SW 1271 (cell line): Measurements from ENCODE around the gene PSRC1.
A peak's percentile ranks its signal among the peaks of the same experiment; 100 is the strongest.

Source experiments
- DNase-seq, 2 experiments: peaks; one replicate each; lab custom pipeline; 2025; lab: John Stamatoyannopoulos, UW

PSRC1 gene

DNA sequence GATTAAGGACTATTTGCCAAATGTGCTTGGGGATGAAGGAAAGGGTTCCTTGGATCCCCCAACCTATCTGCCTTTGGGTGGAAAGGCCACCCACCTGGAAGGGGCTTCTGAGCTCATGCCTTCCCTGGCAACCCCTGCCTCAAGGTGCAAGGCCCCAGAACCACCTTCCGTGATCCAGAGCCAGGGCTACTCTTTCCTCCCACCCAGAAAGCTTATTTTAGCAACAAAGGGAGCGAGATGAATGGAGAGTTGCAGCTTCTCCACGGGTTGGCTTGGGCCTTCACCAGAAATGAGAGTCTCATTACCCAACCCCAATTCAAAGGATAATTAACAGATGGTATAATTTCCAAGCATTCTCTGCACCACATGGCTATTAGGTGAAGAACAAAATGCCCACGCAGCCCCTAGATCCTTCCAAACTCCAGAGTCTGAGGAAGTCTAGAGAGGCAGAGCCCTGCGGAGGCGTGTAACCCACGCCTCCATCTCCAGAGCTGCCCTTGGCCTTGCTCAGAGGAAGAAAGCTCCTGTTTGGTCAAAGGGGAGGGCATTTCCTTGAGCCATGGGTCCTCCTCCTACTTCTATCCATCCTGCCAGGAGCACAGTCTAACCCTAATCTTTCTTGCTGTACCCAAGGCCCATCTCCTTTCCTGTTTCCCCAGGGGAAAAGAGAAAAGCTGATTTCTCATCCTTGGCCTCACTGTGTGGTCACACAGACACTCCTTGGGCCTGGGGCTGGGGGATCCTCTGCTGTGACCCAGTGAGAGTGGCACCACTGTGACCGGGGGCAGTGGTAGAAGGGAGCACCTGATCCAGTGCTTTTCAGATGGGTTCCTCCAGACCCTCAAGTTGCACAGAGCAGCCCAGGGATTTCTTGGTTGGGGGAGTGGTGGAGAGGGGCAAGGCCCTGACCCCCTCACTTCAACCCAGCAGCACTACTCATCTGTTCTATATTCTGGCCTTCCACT, 35.3 kb downstream of the PSRC1 start:
- no peak for DNase-seq

DNA sequence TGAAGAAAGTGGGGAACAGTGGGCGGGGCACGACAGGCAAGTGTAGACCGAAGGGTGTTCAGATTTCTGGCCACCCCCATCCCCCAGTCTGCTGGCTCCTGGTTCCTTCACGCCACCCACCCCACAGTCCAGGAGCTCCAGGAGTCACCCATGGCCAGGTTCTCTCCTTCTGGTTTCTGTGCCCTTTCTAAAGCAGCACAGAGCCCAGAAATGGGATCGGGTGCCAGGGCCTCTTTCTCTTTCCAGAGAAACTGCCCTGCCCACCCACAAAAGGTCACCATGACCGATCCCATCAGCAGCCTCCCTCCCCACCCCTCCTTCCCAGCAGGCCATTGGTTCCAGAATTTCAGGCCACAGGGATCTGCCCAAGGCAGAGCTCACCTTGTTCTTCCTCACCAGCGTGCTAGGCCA, 36.8 kb downstream of the PSRC1 start:
- DNase-seq: no peak

DNA sequence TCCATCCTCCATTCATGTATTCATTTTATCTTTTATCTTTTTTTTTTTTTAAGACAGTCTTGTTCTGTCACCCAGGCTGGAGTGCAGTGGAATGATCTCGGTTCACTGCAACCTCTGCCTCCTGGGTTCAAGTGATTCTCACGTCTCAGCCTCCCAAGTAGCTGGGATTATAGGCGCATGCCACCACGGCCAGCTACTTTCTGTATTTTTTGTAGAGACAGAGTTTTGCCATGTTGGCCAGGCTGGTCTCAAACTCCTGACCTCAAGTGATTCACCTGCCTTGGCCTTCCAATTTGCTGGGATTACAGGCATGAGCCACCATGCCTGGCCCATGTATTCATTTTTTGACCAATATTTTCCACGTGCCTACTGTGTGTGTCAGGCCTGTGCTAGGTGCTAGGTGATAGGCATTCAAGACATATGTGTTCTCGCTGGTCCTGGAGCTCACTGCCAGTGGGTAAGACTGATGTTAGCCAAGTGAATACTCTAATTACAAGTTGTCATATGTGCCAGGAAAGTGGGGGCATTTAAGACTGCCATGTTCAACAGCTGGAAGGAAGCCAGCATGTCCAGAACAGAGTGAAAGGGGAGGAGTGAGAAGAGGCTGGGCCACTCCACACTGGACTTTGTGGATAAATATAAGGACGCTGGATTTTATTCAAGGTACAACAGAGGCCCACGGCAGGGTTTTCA, 38.9 kb downstream of the PSRC1 start:
- DNase-seq: no peak

DNA sequence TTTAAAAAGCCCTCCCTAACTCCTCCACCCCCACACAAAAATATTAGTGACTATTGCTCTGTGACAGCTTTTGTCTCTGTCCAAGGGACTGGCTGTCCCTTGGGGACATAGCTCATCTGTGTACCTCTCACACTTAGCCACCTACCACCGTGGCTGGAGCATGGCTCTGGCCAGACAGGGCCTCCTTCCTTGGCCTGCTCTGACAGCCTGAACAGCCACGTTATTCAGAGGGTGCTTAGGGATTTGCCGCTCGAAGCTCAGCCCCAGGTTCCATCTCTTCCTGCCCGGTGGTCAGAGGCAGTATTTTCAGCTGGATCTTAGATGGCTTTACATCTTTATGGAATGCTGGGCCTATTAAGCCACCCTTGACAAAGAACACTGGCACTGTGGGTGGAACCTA, 39.7 kb downstream of the PSRC1 start:
- DNase-seq: no peak

DNA sequence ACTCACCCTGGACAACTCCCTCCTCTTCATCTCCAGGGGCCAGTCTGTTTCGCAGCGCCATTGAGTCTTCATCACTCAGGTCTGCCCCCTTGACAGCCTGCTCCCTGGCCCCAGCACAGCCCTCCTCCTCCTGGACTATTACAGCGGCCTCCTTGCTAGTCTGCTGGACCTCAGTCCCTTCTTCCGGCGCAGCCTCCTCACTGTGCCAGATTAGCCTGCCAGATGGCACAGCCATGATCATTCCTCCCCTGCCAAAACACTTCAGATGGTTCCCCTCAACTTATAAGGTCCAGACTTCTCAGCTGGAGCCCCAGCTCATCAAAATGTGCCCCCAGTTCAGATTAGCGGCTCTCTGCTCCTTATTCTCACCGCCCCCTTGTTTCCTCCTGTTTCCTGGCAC, 40.6 kb downstream of the PSRC1 start:
- DNase-seq: no peak

DNA sequence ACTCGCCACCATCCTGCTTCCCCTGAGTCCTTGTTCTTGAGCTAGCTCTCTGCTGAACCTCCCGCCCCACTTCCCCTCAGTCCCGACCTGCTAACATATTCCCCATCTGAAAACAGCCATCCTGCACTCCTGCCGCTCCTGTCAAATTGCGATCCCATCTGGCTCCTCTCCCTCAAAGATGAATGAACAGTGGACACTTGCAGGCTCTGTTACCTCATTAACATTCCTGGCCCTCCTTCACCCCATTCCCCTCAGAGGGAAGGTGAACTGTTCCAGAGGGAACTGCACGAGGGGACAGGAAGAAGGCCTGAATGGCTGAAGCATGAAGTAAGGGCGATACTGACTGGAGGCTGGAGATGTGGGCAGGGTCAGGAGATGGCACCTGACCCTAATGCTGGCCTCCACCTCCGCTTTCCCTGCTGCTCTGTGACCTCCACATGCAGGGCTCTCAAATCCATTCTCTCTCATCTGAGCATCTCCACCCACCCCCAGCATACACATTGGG, 41.1 kb downstream of the PSRC1 start:
- DNase-seq: no peak

DNA sequence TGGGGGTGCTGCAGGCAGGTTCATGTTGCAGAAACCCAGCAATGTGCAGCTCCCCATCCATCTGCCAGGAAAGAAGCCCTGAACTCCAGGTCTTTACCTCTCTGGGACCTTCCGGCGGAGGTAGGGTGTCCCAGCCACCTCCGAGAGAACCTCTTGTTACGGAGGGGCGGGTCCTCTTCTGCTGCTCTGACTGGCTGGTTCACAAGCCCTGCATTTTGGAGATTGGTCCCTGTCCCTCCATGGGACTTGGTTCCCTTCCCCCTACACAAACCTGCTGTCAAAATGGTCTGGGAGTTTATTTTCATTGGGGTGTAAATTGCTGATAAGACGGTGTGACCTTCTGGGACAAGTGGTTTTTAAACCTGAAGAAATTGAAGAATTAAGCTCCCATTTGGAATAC, 41.6 kb downstream of the PSRC1 start:
- no peak for DNase-seq

DNA sequence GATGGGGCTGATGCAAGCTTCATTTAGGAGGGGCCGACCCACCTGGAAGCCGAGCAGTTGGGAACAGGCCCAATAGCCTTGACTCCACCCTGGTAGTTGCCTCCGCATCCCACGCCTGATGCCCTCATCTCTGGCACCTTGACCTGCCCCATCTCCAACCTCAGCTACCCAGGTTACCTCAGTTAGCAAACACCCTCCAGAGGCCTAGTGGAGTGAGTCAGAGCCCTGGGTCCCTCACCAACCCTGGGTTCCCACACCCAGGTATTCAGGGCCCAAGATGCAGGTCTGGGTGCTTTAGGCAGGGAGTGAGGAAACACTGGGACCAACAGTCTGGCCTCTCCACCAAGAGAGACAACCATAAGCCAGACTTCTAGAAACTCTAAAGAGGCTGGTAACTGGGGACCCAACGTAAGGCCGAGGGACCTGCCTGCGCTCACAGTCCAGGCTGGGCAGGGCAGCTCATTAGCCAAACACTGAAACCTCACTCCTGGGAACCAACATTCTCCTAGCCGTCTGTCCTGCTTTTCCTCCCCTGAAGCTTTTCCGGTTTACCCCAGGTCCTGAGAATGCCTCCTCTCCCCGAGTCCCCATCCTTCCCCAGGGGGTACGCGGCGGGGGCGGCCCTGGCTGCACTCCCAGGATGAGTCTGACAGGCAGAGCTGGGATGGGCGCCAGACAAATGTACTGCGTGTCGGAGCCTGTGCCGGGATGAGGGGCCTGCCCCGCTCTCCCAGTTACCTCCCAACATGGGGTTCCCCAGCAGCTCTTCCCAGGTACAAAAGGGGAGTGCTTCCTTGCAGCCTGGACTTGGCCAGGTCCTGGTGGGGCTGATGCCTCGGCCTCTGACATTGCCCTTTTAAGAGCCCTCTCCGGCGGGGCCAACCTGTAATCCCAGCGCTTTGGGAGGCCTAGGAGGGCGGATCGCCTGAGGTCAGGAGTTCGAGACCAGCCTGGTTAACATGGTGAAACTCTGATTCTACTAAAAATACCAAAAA, 42.5 kb downstream of the PSRC1 start:
- DNase-seq: no peak

DNA sequence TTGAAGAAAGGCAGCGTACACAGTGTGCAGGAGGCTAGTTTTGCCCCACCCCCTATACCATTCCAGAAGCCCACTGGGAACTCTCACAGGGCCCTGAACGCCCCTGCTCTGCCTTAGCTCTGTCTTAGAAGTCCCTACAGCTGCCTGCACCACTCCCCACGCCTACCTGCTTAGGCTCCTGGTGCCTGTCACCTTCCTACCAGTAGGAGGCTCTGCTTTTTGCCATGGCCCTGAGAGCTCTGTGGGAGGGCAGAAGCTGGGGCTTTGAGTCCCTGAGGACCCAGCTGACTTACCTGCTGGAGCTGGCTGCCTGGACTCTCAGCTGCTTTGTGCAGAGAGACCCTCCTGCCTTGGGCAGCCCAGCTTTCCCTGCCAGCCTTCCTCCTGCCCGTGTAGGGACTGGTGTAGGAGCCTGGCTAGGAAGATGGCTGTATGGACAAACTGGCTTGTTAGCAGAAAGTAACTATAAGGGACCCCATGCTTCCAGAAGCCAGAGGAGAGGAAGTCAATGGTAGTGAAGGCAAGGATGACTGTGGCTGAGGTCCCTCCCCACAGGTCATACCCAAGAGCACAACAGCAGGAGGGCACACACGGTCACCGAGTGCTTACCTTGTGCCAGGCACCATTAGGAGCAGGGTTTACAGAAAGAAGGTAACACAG, 43.4 kb downstream of the PSRC1 start:
- peak in 1 of 2 experiments; percentile 6 for DNase-seq

DNA sequence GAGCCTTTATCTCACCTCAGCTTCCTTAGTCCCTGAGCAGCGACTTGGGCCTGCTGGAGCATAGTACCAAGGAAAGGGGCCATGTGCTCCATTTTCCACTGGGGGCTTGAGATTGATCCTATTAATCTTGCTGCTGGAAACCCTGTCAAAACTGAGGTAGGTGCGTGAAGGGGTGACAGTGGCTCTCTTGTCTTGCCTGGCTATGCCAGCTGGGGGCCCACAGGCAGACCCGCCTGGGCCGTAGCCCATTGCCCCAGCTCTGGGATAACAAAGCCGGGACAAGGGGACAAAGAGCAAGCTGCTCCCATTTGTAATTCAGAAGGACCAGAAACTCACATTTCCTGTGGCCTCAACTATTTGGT, 43.9 kb downstream of the PSRC1 start:
- DNase-seq: no peak

DNA sequence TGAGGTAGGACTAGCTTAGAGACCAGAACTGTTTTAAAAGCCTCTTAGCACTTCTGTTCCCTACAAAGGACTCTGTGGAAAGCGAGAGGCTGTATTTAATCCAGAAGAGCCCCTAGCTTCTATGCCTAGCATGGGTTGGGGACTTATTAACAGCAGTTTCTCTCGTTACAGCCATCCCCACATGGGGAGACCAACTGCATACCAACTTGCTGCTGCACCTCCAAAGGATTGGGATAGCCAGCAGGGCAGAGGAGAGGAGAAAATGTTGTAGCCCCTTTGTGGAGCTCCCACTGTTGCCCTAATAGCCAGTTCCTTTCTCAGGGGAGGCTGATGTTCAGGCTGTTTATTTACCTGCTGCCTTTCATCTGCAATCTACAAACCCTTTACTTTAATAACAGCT, 44.6 kb downstream of the PSRC1 start:
- no peak for DNase-seq

DNA sequence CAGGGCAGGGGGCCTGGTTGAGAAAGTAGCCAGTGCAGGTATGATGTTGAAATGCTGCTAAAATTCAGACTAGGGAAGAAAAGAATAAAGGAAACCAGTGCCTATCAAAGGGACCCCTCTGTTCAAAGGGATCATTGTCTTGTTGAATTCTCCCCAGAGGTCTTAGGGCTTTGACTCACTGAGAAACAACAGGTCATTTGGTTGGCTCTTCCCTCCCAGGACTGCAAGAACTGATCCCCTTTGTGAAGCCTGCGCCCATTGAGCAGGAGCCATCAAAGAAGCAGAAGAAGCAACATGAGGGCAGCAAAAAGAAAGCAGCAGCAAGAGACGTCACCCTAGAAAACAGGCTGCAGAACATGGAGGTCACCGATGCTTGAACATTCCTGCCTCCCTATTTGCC, 45.4 kb downstream of the PSRC1 start:
- DNase-seq: no peak

DNA sequence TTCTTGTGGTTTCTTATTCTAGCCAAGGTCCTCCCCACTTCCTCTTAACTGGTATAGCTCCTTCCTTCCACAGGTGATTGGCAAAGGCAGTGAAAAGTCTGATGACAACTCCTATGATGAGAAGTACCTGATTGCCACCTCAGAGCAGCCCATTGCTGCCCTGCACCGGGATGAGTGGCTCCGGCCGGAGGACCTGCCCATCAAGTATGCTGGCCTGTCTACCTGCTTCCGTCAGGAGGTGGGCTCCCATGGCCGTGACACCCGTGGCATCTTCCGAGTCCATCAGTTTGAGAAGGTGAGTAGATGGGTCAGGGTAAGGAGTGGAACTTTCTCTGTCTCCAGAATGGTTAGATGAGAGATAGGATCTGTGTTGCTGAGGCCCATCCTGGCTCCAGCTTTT, 47.8 kb downstream of the PSRC1 start:
- no peak for DNase-seq

DNA sequence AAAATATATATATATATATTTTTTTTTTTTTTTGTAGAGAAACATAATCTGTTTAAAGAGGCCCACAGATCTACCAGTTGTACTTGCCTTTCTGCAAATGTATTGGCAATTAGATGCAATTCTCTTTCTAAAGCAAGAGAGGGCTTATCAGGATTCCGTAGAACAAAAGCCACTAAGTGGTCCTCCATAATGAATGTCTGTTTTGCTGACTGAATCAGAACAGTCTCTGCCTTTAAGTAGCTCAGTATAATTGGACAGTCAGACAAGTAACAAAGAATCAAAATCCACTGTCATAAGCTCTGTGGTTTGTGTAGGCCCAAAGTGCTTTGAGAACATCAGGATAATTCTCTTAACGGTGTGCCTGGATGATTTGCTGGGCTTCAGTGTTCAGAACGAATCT, 51.9 kb downstream of the PSRC1 start:
- DNase-seq: no peak
